Activated effector memory CD4-positive, alpha-beta T cell treated with Interleukin-2 at 50 U/mL for 16 hours (primary cell): ENCODE results near the gene PLEKHF1.
"Not testable (repeated sequence)": the region's sequence is repeated elsewhere in the genome, so short reads cannot be mapped to it uniquely, and the experiment has no call there.

Experiments
- DNase-seq: peaks from one replicate; pipeline ENCODE4 v3.0.0-alpha.2; 2020

PLEKHF1 gene, protein sequence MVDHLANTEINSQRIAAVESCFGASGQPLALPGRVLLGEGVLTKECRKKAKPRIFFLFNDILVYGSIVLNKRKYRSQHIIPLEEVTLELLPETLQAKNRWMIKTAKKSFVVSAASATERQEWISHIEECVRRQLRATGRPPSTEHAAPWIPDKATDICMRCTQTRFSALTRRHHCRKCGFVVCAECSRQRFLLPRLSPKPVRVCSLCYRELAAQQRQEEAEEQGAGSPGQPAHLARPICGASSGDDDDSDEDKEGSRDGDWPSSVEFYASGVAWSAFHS

DNA sequence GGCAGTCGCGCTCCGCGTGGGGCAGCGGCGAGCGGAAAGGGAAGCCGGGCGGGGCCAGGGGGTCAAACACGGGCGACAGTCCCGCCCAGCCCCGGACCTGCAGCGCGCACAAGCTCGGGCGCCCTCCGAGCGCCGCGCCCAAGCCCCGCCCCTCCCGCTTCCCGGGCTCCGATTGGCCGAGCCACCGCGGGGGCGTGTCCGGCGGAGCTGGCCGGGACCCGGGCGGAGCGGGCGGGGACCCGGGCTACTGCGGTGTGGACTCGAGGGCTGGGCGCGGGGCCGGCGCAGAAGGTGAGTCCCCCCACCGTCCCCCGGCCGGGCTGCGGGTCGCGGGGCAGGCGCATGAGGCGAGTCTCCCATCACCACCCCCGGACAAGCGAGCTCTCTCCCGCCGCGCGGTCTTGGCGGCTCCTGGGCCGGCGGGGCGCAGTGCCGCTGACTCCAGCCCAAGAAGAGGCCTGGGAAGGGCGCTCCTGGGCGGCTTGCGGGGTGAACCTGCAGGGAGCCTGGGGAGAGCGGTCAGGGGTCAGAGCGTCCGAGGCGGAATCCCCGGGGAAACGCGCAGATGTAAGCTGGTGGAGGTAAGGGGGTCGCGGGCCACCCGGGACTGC lies at the start of gene PLEKHF1:
Gene PLEKHF1, plus strand, starts transcription at position 247 of the 611 bp plus-strand sequence. CDS start 8,379 bp downstream, outside the sequence.
- DNase-seq = peak; percentile 79

DNA sequence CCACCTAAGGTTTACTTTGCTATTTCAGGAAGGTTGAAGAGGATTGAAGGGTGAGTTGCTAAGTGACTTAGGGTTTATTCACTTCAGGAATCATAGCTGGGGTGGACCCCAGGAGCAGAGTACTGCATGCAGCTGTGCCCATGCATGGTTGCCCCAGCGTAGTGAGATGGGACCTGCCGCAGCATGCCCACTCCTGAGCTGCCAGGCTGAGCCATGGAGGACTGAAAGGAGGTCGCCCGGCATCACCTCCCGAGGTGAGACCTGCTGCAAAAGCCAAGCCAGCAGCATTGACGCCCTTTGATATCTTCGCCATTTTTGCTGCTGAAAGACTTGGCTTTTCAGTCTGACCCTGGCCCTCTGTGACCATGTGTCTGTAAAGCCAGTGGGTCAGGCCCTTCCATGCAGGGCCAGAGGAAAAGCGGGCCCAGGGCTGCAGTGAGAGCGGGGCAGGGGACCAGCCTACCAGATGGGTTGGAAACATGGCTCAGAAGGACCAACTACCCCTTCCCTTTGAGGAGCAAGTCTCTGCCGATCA lies 49.3 kb upstream of the PLEKHF1 start:
- no peak for DNase-seq

DNA sequence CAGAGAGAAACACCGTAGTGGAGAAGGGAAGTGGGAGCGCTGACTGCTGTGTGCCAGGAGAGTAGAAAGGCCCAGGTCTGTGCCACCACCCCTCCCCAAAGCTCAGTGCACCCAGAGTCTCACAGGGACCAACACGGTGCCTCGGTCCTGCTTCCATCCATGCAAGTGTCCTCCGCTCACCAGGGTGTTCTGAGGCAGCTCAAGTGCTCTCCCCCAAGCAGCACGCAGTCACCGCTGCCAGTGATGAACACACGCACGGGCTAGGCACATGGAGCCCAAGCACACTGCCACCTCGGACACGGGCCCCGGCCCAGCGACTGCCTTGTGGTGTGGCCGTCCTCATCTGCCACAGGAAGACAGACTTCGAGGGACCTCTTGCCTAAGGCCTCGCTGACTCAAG lies 48.7 kb upstream of the PLEKHF1 start:
- no peak for DNase-seq

- no peak for DNase-seq
Observed at GRCh38 chr19:29617366-29618266, 47.6 kb upstream of the PLEKHF1 start.

DNA sequence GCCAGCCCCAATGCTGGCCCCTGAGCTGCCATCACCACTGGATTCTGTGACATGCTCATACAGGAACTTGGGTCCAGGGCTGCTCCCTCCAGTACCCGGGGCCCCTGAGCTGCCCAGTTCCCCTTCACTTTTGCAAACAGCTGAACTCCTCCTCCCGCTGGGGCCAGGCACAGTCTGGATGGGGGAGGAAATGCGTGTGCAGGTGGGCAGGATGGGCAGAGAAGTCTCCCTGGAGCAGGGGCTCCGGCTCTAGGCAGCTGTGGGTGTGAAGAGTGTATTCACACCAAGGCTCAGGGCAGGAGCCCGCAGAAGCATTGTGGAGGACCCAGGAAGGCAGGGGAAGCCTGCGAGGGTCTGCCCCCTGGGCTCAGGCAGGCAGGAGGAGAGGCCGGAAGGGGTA lies 46.8 kb upstream of the PLEKHF1 start:
- no peak for DNase-seq

DNA sequence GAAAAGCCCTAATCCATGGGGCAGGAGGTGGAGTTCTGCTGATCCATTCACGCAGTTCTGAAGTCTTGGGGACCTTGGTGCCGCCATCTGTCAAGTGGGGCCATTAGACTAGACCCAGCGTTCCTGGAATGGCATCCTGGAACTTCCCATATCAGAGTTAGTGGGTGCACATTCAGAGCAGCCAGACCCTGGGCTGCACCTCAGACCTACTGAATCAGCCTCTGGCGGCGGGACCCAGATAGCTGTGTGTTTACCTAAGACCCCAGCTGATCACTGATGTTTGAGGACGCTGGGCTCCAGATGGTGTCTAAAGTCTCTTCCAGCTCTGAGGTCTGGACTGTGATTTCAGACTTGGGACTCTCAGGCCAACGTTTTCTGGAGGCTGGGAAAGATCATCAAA lies 46.4 kb upstream of the PLEKHF1 start:
- DNase-seq = no peak

DNA sequence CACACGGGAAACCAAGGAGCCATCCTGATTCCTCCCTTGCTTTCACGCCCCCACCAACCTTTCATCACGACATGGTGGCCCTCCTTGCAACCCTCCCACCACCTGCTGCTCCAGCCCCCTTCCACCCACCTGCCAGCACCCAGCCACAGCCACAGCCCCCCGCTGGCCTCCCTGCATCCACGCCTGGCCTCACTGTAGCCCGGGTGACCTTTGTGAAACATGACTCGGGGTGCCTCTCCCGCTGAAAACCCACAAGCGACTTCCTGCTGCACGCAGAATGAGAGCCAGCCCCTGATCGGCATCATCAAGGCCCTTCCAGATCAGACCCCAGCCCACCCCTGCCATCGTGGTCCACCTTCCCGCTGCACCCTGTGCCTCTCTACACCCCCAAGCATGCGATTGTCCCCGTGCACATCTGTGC lies 44.3 kb upstream of the PLEKHF1 start:
- DNase-seq = peak; percentile 10

DNA sequence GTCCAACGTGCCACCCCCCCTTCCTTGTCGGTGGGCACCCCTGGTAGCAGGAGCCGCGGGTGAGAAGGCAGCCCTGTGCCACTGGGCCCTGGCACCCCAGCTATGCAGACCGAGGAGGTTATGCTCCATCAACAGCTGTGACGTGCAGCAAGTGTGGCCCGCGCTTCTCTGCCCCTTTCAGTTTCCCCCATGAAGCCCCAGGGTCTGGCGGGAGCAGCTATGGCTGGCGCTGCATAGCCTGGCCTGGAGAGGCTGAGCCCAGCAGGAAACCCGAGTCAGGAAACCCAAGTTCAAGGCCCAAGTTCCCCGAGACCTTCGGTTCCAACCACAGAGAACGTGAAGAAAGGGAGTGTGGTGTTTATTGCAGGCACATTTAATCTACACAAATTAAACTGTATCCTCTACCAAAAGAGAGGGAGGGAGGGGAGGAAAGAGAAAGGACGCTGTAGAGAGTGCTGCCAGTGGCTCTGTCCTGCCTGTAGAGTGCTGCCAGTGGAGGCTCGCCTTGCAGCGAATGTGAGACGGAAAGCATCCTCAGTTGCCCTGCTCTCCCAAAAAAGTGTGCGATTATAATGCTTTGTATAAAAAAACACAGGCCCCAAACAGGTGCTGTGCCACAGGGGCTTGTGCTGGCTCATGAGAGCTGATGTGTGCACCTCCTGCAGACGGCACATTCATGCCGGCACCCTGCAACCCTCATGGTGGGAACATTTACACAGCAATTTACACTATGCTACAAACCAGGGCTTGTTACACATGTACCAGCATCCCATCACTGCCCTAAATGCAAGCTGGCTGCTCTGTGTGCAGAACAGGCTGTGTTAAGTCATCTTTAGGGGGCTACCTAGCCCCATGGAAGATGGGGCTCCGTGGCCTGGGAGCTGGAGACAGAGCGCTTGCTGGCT lies 42.8 kb upstream of the PLEKHF1 start:
- peak; percentile 8 for DNase-seq

DNA sequence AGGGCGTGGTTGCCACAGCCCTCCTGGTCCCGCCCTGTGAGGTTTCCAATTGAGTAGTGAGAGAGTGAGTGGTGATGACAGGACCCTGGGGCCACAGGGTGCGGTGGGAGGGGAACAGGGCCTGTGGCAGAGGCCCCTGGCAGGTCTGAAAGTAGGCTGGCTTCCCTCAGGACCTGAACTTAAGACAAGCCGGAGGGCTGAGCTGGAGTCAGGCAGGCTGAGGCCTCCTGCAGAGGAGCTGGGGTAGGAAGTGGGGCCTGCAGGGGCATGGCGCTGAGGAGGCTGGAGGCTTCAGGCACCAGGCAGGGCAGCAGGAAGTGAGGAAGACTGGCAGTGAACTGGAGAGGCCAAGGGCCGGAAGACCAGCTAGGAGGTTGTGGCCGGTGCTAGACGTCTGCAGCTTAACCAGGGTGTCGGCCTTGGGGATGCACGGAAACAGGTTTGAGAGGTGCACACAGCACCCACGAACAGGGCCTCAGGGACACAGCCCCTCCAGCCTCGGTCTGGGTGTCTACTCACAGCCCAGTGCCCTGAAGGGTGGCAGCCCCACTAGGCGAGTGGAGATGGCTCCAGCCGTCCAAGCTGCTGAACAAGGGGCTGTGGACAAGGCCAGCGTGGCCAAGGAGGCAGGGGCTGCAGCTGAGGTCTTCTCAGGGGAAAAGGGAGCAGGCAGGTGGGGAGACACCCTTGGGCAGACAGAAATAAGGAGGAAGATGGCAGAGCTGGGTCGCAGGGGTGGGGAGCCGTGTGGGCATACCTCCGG lies 41.4 kb upstream of the PLEKHF1 start:
- DNase-seq = peak; percentile 30

DNA sequence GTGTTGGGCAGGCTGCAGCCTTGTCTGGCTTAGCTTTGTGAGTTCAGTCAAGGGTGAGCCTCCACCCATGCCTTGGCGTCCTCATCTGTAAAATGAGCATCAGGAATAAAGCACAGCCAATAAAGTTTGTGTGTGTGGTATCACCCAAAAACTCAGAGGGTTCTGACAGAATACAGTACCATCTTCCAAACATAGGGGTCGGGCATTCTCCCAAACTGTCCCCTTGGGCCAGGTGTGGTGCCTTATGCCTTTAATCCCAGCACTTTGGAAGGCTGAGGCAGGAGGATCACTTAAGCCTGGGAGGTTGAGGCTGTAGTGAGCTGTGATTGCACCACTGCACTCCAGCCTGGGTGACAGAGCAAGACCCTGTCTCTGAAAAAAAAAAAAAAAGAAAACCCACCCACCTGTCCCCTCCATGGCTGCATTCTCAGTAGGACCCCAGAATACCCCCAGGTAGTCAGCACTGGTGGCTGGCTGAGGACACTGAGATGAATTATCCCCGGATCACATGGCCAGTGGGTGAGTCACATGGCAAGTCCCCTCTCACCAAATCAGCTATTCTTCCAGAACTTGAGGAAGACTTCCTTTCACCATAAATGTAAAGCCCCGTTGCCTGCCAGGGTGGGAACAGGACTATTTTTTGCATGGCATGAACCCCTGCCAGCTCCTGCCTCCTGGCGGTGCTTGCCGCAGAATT lies 40.6 kb upstream of the PLEKHF1 start:
- DNase-seq = no peak

- DNase-seq = no peak
Observed at GRCh38 chr19:29625186-29625651, 40.0 kb upstream of the PLEKHF1 start.

GRCh38 chr19:29626386-29626785 lies 38.9 kb upstream of the PLEKHF1 start:
- DNase-seq = no peak

- not testable (repeated sequence) for DNase-seq
Observed at GRCh38 chr19:29626832-29627231, 38.4 kb upstream of the PLEKHF1 start.

DNA sequence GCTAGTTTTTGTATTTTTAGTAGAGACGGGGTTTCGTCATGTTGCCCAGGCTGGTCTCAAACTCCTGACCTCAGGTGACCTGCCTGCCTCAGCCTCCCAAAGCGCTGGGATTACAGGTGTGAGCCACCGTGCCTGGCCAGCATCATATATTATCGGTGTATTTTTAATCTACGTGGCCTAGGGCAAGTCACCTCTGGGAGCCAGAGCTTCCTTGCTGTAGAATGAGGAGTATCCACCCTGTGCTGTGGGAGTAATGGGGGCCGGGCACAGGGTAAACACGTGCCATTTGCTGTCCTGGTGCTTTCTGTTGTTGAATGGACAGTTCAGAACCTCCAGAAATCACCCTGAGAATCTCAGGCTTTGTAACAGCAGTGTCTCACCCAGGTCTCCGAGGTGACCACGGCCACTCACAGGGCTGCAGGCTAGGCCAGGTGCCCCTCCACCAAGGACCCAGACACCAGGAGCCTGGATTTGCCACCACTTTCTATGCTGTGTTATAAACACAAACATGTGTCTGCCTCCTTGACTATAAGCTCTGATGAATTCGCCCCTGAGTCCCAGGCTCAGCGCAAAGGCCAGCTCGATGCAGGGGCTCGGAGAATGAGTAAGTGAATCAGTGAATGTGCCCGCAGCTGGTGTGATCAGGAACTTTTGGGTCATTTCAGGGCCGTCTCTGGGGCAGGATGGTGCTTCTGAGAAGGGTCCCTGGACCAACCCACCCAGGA lies 36.4 kb upstream of the PLEKHF1 start:
- DNase-seq = no peak

DNA sequence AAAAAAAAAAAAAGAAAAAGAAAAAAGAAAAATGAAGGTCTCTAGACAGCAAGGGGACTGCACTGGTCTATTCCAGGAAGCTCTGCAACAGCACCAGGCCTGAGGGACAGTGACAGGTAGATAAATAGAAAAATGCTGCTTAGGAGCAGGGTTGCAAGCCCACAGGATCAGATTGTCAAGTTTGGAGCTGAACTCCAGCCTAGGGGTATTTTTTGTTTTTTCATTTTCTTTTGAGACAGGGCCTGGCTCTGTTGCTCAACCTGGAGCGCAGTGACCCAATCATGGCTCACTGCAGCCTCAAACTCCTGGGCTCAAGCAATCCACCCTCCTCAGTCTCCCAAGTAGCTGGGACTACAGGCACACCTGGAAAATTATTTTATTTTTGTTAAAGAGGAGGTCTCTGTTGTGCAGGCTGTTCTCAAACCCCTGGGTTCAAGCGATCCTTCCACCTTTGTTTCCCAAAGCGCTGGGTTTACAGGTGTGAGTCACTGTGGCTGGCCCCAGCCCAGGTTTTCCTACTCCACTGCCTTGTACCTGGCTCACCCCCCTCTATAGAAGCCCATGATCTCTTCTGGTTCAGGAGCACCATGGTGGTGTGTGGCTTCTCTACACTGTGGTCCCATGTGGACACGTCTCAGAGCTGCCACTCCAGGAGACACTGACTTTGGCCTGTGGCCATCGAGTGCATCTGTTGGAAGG lies 35.3 kb upstream of the PLEKHF1 start:
- DNase-seq = no peak

DNA sequence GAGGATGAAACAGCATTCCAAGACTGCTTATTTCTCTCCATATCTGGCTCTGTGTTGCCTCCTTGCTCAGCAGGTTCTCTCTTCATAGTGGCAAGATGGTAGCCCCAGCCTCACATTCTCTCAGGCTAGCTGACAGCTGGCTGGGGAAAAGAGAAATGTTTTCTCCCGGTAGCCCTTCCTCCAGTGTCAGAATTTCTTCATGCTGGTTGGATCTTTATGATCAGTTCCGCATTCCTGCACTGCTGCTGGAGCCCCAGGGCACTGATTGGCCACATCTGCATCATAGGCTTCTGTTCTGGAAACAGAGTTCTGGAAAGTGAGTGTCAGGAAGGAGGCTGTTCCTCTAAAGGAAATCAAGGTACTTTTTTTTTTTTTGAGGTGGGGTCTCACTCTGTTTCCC lies 34.6 kb upstream of the PLEKHF1 start:
- DNase-seq = no peak

- no peak for DNase-seq
Observed at GRCh38 chr19:29631450-29631849, 33.8 kb upstream of the PLEKHF1 start.

GRCh38 chr19:29634002-29634401 lies 31.3 kb upstream of the PLEKHF1 start:
- DNase-seq = no peak

DNA sequence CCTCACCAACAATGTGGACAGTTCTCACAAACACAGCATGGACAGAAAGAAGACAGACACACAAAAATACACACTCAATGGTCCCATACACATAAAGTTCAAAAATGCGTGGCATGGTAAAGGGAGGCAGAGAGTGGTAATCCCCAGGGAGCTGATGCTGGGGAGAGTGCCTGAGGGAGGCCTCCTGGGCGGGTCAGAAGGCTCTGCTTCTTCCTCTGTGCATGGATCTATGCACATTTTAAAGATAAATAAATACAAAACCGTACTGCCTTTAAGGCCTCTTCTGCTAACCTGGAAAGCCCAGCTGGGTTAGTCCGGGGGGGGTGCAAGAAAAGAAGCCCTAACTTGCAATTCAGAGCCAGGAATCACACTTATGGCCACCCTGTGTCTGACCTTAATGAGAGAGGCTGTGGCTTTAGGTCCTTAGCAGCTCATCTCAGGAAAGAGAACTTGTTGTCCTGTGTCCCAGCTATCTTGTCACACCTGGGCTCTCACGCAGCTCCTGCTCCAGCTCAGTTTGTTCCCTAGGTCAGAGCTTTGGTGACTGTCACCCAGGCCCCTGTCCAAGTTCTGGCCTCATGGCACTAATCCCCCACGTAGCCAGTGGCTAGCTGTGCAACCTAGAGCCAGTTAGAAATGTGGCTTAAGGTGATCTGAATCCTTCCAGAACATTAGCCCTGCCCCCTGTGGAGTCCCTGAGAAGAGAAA lies 30.7 kb upstream of the PLEKHF1 start:
- no peak for DNase-seq
